HG02884 (cell line): ENCODE data around the gene APIP.

ENCODE experiments used
- ATAC-seq: cut with Tn5 transposase; IDR thresholded peaks from one replicate; pipeline ENCODE4 v1.9.1; 2021; ENCODE audit warnings: mild to moderate bottlenecking, moderate library complexity; ENCODE audit not compliant: unreplicated experiment

APIP gene

GRCh38 chr11:34890089-34890488 lies 26.1 kb downstream of the APIP start:
- no peak for ATAC-seq

- ATAC-seq = no peak
These were observed 28.9 kb downstream of the APIP start for GRCh38 chr11:34887260-34887659.

GRCh38 chr11:34886609-34887008 lies 29.6 kb downstream of the APIP start:
- ATAC-seq = no peak

- no peak for ATAC-seq
These were observed 34.3 kb downstream of the APIP start for GRCh38 chr11:34881900-34882299.

GRCh38 chr11:34877375-34877975 lies 38.7 kb downstream of the APIP start:
- ATAC-seq = no peak

- no peak for ATAC-seq
These were observed 42.0 kb downstream of the APIP start for GRCh38 chr11:34874202-34874601.

- ATAC-seq = no peak
These were observed 45.5 kb downstream of the APIP start for GRCh38 chr11:34870548-34871196.

- ATAC-seq = no peak
These were observed 46.8 kb downstream of the APIP start for GRCh38 chr11:34869425-34869824.

- no peak for ATAC-seq
These were observed 49.8 kb downstream of the APIP start for GRCh38 chr11:34866375-34866774.

GRCh38 chr11:34865261-34865660 lies 50.9 kb downstream of the APIP start:
- ATAC-seq = no peak

- ATAC-seq = no peak
These were observed 51.8 kb downstream of the APIP start for GRCh38 chr11:34864424-34864823.

GRCh38 chr11:34863048-34863447 lies 53.1 kb downstream of the APIP start:
- no peak for ATAC-seq

GRCh38 chr11:34860518-34860917 lies 55.7 kb downstream of the APIP start:
- ATAC-seq = no peak

- ATAC-seq = no peak
These were observed 56.1 kb downstream of the APIP start for GRCh38 chr11:34860034-34860433.

- no peak for ATAC-seq
These were observed 56.7 kb downstream of the APIP start for GRCh38 chr11:34859496-34859895.

- ATAC-seq = no peak
These were observed 58.7 kb downstream of the APIP start for GRCh38 chr11:34857463-34857862.

GRCh38 chr11:34856251-34856650 lies 59.9 kb downstream of the APIP start:
- ATAC-seq = no peak

GRCh38 chr11:34855754-34856095 lies 60.5 kb downstream of the APIP start:
- no peak for ATAC-seq

GRCh38 chr11:34855021-34855753 lies 61.0 kb downstream of the APIP start:
- ATAC-seq = no peak

- ATAC-seq = no peak
These were observed 64.3 kb downstream of the APIP start for GRCh38 chr11:34851916-34852315.

GRCh38 chr11:34850334-34850733 lies 65.8 kb downstream of the APIP start:
- ATAC-seq = no peak

- no peak for ATAC-seq
These were observed 69.7 kb downstream of the APIP start for GRCh38 chr11:34846467-34846866.
